C4-2B (cell line): ENCODE data around the gene ROS1.

Experiments
- H3K27ac ChIP-seq: fragments of 450-650 bp; 2 replicates; pipeline ENCODE4 v1.5.1; 2017
- ZFX ChIP-seq: fragments of 450-650 bp; IDR thresholded peaks from 2 replicates; pipeline ENCODE4 v1.6.1; 2017
- TF ChIP-seq, protein P1 (sequence below): fragments of 450-650 bp; conservative IDR thresholded peaks from 2 replicates; pipeline ENCODE4 v1.5.1; 2017; ENCODE audit warnings: mild to moderate bottlenecking

ROS1 gene

GRCh38 chr6:117328500-117328899, 97.2 kb downstream of the ROS1 start:
- no peak for TF ChIP-seq ZFX
- TF ChIP-seq, protein P1, sequence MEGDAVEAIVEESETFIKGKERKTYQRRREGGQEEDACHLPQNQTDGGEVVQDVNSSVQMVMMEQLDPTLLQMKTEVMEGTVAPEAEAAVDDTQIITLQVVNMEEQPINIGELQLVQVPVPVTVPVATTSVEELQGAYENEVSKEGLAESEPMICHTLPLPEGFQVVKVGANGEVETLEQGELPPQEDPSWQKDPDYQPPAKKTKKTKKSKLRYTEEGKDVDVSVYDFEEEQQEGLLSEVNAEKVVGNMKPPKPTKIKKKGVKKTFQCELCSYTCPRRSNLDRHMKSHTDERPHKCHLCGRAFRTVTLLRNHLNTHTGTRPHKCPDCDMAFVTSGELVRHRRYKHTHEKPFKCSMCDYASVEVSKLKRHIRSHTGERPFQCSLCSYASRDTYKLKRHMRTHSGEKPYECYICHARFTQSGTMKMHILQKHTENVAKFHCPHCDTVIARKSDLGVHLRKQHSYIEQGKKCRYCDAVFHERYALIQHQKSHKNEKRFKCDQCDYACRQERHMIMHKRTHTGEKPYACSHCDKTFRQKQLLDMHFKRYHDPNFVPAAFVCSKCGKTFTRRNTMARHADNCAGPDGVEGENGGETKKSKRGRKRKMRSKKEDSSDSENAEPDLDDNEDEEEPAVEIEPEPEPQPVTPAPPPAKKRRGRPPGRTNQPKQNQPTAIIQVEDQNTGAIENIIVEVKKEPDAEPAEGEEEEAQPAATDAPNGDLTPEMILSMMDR: no peak
- no peak overlapping the region for H3K27ac ChIP-seq

DNA sequence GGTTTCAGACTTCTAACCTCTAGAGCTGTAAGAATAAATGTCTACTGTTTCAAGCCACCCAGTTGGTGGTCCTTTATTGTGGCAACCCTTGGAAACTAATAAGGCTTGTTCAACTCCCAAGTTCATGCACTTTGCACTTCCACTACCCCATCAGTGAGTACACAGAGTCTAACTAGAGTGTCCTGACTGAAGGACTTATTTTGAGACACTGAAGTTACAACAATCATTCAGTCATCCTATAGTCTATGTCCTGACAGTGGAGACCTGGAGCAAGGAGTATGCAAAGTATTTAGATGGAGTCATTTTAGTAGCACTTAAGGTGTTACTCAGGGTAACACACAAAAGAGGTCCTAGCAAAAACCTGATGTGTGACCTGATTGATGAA, 97.7 kb downstream of the ROS1 start:
- no peak overlapping the region for H3K27ac ChIP-seq
- TF ChIP-seq ZFX: no peak
- TF ChIP-seq, protein P1: no peak

- no peak overlapping the region for H3K27ac ChIP-seq
- no peak for TF ChIP-seq ZFX
- TF ChIP-seq, protein P1: no peak
Measured at GRCh38 chr6:117327149-117328004, 98.4 kb downstream of the ROS1 start.

DNA sequence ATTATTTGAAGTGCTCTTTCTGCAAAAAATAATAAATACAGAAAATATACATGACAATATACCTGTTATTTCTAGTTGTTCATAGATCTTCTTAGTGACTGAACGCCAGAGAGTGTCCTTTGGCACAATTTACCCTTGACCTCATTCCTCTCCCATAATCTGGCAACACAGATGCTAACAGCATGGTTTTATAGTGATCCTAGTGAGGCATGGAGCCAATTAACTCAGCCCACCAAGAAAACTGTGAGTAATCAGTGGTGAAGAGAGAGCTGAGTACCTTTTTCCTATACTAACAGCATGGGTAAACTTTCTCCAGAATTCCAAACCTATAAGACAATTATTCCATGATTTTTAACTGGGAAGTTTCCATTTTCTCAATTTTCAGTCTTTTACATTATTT, 99.3 kb downstream of the ROS1 start:
- no peak for TF ChIP-seq ZFX
- TF ChIP-seq, protein P1: no peak
- H3K27ac ChIP-seq: no peak overlapping the region

DNA sequence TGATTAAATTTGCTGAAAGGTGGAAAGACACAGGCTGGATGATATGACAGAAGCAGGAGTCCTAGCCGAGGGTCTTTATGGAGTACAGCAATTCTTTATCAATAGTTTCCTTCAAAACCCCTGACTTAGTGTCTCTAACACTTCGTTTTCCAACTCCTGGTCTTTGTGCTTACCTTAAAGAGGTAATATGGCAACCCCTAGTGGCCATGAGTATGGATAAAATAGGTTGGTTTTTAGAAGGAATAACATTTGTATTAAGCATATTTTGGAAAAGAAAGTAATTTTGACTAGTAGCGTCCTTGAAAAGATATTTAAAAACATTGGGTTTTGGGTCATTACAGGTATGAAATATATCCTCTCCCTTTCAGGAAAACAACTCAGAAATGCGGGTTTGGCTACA, 108.5 kb downstream of the ROS1 start:
- no peak overlapping the region for H3K27ac ChIP-seq
- no peak for TF ChIP-seq ZFX
- TF ChIP-seq, protein P1: peak; percentile 62

GRCh38 chr6:117311726-117312125, 114.0 kb downstream of the ROS1 start:
- H3K27ac ChIP-seq: no peak overlapping the region
- TF ChIP-seq, protein P1: no peak
- no peak for TF ChIP-seq ZFX

DNA sequence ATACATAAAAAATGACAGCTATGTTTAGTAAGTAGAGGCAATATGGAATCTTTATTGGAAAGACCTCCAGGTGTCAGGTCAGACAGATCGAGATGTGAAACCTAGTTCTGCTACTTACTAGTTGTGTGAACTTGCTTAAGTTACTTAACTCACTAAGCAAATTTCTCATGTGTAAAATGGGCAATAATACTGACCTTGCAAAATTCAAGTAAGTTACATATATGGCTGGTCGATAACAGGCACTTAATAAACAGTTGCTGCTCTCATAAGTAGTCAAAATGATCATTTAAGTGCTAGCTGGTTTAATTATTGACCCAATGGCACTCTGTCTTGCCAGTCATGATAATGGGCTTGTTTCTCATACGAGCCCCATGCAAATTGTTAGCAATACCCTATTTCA, 114.4 kb downstream of the ROS1 start:
- no peak for TF ChIP-seq ZFX
- TF ChIP-seq, protein P1: no peak
- H3K27ac ChIP-seq: no peak overlapping the region
